Measurements from ENCODE around the gene GAA. TPM values are rescaled to one million over a fixed set of nuclear protein-coding genes. Genes with fewer than 3 reads are reported as not detected.

GAA gene
- total and polyA plus RNA-seq, 4 donors = 21.3 to 58.7 (median 37.0) TPM

- peaks cover 2 to 27% (median 17%) of the 10 kb centered on the region in 4 donors for H3K36me3 ChIP-seq (ENCODE audit: control insufficient read depth in 4 of 4, insufficient read depth in 3 of 4, low read depth in 1 of 4, low read length in 3 of 4)
- peak overlapping the region; percentile 93 to 94 for H3K27ac ChIP-seq (ENCODE audit: low read depth in 1 of 2, low read length in 2 of 2)
- WGBS = under 1% methylated on average over 69 of the region's 69 CpGs
- H3K27me3 ChIP-seq (ENCODE audit: control insufficient read depth in 4 of 4, insufficient read depth in 4 of 4, low read length in 3 of 4) = no peaks in the 10 kb centered on the region
- peak overlapping the region; percentile 67 to 96 (median 94) for H3K4me3 ChIP-seq (ENCODE audit: low read depth in 1 of 3, low read length in 3 of 3)
- H3K9me3 ChIP-seq (ENCODE audit: control insufficient read depth in 4 of 4, low read length in 3 of 4) = no peaks in the 10 kb centered on the region
- H3K9ac ChIP-seq (ENCODE audit: low read depth in 1 of 2, low read length in 2 of 2) = peak overlapping the region; percentile 82 to 83
- peaks cover 8 to 23% (median 20%) of the 10 kb centered on the region in 4 donors for H3K4me1 ChIP-seq (ENCODE audit: control insufficient read depth in 4 of 4, insufficient read depth in 4 of 4, low read length in 3 of 4)
- no peak for TF ChIP-seq TAF1 (conservative IDR thresholded peaks at IDR 0.05)
- no peak for TF ChIP-seq NR2F2 (IDR thresholded peaks at IDR 0.05)
- TF ChIP-seq FOXA2 (IDR thresholded peaks at IDR 0.05) = no peak
- no peak for TF ChIP-seq FOXA1 (IDR thresholded peaks at IDR 0.05)
- TF ChIP-seq HNF4G (IDR thresholded peaks at IDR 0.05) = no peak
- no peak for TF ChIP-seq RAD21 (IDR thresholded peaks at IDR 0.05)
- TF ChIP-seq YY1 (IDR thresholded peaks at IDR 0.05) = no peak
- TF ChIP-seq MAX (IDR thresholded peaks at IDR 0.05) = no peak
- TF ChIP-seq RXRA (IDR thresholded peaks at IDR 0.05) = no peak
- TF ChIP-seq SP1 (IDR thresholded peaks at IDR 0.05) = no peak
- TF ChIP-seq EGR1 (IDR thresholded peaks at IDR 0.05; ENCODE audit: low read depth in 2 of 2) = no peak
- no peak for TF ChIP-seq REST (IDR thresholded peaks at IDR 0.05)
- DNase-seq (ENCODE audit: low spot score) = peak; percentile 42
Measured at GRCh38 chr17:80146121-80147034, 45.0 kb downstream of the GAA start.

- Histone ChIP-seq H3K4me1 (ENCODE audit: control insufficient read depth in 4 of 4, insufficient read depth in 4 of 4, low read length in 3 of 4) (peaks cover 8 to 23% (median 20%) of the 10 kb centered on the region in 4 donors), H3K36me3 (ENCODE audit: control insufficient read depth in 4 of 4, insufficient read depth in 3 of 4, low read depth in 1 of 4, low read length in 3 of 4) (peaks cover 2 to 18% (median 11%) of the 10 kb centered on the region in 4 donors), H3K27me3 (ENCODE audit: control insufficient read depth in 4 of 4, insufficient read depth in 4 of 4, low read length in 3 of 4) (no peaks in the 10 kb centered on the region), H3K27ac (ENCODE audit: low read depth in 1 of 2, low read length in 2 of 2) (peak within 1 kb of the TSS; percentile 93 to 94), H3K9me3 (ENCODE audit: control insufficient read depth in 4 of 4, low read length in 3 of 4) (peaks cover 0 to 4% (median 0%) of the 10 kb centered on the region in 4 donors), H3K4me3 (ENCODE audit: low read depth in 1 of 3, low read length in 3 of 3) (peak within 1 kb of the TSS; percentile 82 to 96 (median 94)), H3K9ac (ENCODE audit: low read depth in 1 of 2, low read length in 2 of 2) (peak within 1 kb of the TSS; percentile 82 to 83)
- under 1% methylated on average over 90 of the region's 90 CpGs for WGBS
- peak; percentile 94 for DNase-seq (ENCODE audit: low spot score)
- TF ChIP-seq FOXA2 (IDR thresholded peaks at IDR 0.05) (no peak), HNF4G (IDR thresholded peaks at IDR 0.05) (no peak), YY1 (IDR thresholded peaks at IDR 0.05) (peak; percentile 87), RXRA (IDR thresholded peaks at IDR 0.05) (peak; percentile 38 to 50), ATF3 (IDR thresholded peaks at IDR 0.05) (no peak), EGR1 (IDR thresholded peaks at IDR 0.05; ENCODE audit: low read depth in 2 of 2) (peak in 1 of 2 donors; percentile 67), TAF1 (conservative IDR thresholded peaks at IDR 0.05) (peak; percentile 84), MAX (IDR thresholded peaks at IDR 0.05) (peak; percentile 71), GABPA (IDR thresholded peaks at IDR 0.05 in 1 of 2, conservative IDR thresholded peaks at IDR 0.05 in 1 of 2) (no peak), REST (IDR thresholded peaks at IDR 0.05) (no peak), JUND (IDR thresholded peaks at IDR 0.05) (no peak), SP1 (IDR thresholded peaks at IDR 0.05) (peak; percentile 75), RAD21 (IDR thresholded peaks at IDR 0.05) (peak in 1 of 2 donors; percentile 64), HNF4A (conservative IDR thresholded peaks at IDR 0.05) (peak in 1 of 2 donors; percentile 43), NR2F2 (IDR thresholded peaks at IDR 0.05) (no peak), FOXA1 (IDR thresholded peaks at IDR 0.05) (no peak), ZBTB33 (IDR thresholded peaks at IDR 0.05) (peak; percentile 99)
Measured at GRCh38 chr17:80147035-80147822, 45.8 kb downstream of the GAA start, which contains the start of gene EIF4A3. Gene EIF4A3 (minus strand): TSS chr17:80147128. CDS start chr17:80146961, 167 bp downstream.
